ENCODE measurements around the gene GPR150.

The GPR150 gene

DNA sequence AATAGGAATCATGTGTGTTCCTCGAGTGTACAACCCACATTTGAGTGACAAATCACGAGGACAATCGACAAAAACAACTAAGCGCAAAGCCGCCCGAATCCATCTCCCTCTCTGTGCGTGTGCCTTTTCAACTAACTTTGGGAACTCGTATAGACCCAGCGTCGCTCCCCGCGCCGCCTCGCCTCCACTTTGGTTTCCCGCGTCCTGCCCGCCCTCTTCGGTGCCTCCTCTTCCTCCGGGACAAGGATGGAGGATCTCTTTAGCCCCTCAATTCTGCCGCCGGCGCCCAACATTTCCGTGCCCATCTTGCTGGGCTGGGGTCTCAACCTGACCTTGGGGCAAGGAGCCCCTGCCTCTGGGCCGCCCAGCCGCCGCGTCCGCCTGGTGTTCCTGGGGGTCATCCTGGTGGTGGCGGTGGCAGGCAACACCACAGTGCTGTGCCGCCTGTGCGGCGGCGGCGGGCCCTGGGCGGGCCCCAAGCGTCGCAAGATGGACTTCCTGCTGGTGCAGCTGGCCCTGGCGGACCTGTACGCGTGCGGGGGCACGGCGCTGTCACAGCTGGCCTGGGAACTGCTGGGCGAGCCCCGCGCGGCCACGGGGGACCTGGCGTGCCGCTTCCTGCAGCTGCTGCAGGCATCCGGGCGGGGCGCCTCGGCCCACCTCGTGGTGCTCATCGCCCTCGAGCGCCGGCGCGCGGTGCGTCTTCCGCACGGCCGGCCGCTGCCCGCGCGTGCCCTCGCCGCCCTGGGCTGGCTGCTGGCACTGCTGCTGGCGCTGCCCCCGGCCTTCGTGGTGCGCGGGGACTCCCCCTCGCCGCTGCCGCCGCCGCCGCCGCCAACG lies at the start of gene GPR150:
Gene GPR150 (plus strand): TSS at position 58 of the 840 bp plus-strand sequence. CDS start 189 bp downstream, at position 247.
- no peaks in the 10 kb centered on the region for H3K36me3 ChIP-seq (ENCODE audit: insufficient read depth, low read length)
- no peaks in the 10 kb centered on the region for H3K79me2 ChIP-seq (ENCODE audit: insufficient read depth, low read length)
- no peaks in the 10 kb centered on the region for H4K20me1 ChIP-seq (ENCODE audit: insufficient read depth, low read length)
- peak within 1 kb of the TSS; percentile 90 for H3K4me2 ChIP-seq (ENCODE audit: low read length)
- peak within 1 kb of the TSS; percentile 64 for H3K4me3 ChIP-seq (ENCODE audit: low read depth, low read length, poor library complexity, severe bottlenecking)
- H3K9me3 ChIP-seq (ENCODE audit: low read length): no peaks in the 10 kb centered on the region
- H3K9ac ChIP-seq (ENCODE audit: low read length): peak within 1 kb of the TSS; percentile 54; the same call in 1 of the 2 replicates
- H2AFZ ChIP-seq (ENCODE audit: low read length): 0 out of 2 replicates have a peak within 1 kb of the TSS, but pooled peaks have one; percentile 20
- 0 out of 2 replicates have a peak, but pooled peaks cover 2% of the 10 kb centered on the region for H3K27me3 ChIP-seq (ENCODE audit: insufficient read depth, low read length)
- H3K27ac ChIP-seq (ENCODE audit: low read depth, low read length, poor library complexity, severe bottlenecking): no peak within 1 kb of the TSS
- peaks cover 20% of the 10 kb centered on the region for H3K4me1 ChIP-seq (ENCODE audit: insufficient read depth, low read length, severe bottlenecking)
- no peaks in the 10 kb centered on the region for H3K9me2 ChIP-seq (ENCODE audit: low read depth, low read length)
- TF ChIP-seq EZH2 (IDR thresholded peaks at IDR 0.05; ENCODE audit: borderline replicate concordance, low read length): no peak
- TF ChIP-seq, protein P1, sequence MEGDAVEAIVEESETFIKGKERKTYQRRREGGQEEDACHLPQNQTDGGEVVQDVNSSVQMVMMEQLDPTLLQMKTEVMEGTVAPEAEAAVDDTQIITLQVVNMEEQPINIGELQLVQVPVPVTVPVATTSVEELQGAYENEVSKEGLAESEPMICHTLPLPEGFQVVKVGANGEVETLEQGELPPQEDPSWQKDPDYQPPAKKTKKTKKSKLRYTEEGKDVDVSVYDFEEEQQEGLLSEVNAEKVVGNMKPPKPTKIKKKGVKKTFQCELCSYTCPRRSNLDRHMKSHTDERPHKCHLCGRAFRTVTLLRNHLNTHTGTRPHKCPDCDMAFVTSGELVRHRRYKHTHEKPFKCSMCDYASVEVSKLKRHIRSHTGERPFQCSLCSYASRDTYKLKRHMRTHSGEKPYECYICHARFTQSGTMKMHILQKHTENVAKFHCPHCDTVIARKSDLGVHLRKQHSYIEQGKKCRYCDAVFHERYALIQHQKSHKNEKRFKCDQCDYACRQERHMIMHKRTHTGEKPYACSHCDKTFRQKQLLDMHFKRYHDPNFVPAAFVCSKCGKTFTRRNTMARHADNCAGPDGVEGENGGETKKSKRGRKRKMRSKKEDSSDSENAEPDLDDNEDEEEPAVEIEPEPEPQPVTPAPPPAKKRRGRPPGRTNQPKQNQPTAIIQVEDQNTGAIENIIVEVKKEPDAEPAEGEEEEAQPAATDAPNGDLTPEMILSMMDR (IDR thresholded peaks at IDR 0.05; ENCODE audit: low read length): no peak
- peaks cover 4% of the 10 kb centered on the region; the same call in 1 of the 2 replicates for H3F3A ChIP-seq (ENCODE audit: insufficient read depth, low read length)

DNA sequence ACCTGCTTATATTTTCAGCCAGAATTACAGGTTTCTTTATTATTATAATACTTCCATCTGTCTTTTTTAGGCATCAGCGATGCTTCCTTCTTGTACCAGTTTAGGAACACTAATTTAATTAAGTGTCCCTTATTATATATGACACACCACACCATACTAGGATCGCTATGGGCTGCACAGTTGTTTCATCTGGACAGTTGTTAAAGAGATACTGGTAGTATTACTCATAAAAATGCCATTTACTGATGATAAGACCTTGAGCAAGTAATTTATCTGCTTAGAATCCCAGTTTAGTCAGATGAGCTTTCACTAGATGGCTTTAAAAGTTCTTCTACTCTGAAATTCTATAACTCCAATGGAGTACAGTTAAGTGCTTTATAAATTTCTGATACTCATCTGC lies 47.9 kb upstream of the GPR150 start:
- Histone ChIP-seq H3K9ac (ENCODE audit: low read length) (no peak overlapping the region), H3K79me2 (ENCODE audit: insufficient read depth, low read length) (no peaks in the 10 kb centered on the region), H3F3A (ENCODE audit: insufficient read depth, low read length) (no peaks in the 10 kb centered on the region), H3K27ac (ENCODE audit: low read depth, low read length, poor library complexity, severe bottlenecking) (no peak overlapping the region), H3K4me1 (ENCODE audit: insufficient read depth, low read length, severe bottlenecking) (no peaks in the 10 kb centered on the region), H2AFZ (ENCODE audit: low read length) (no peak overlapping the region), H3K27me3 (ENCODE audit: insufficient read depth, low read length) (no peaks in the 10 kb centered on the region), H3K4me3 (ENCODE audit: low read depth, low read length, poor library complexity, severe bottlenecking) (no peak overlapping the region), H3K9me3 (ENCODE audit: low read length) (no peaks in the 10 kb centered on the region), H3K9me2 (ENCODE audit: low read depth, low read length) (no peaks in the 10 kb centered on the region), H3K4me2 (ENCODE audit: low read length) (no peak overlapping the region), H4K20me1 (ENCODE audit: insufficient read depth, low read length) (no peaks in the 10 kb centered on the region), H3K36me3 (ENCODE audit: insufficient read depth, low read length) (no peaks in the 10 kb centered on the region)
- TF ChIP-seq, protein P1 (IDR thresholded peaks at IDR 0.05; ENCODE audit: low read length): no peak
- no peak for TF ChIP-seq EZH2 (IDR thresholded peaks at IDR 0.05; ENCODE audit: borderline replicate concordance, low read length)

DNA sequence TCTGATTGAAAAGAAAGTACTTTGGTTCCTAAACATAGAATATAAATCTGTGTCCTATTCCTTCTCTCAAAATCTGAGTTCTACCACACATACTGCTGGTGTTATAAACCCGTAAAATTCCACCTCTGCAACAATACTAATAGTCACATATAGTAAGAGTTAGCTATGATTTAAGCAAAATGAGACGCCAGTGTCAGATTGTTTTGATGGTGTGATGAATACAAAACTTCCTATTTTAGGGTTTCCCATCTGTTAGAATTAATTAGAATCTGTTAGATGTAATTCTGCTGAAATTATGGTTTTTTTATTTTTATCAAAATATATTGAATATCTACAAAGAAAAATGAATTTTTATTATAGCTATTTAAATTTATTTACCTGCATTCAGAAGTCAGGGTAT lies 38.3 kb upstream of the GPR150 start:
- no peaks in the 10 kb centered on the region for H3K4me1 ChIP-seq (ENCODE audit: insufficient read depth, low read length, severe bottlenecking)

More for the DNA sequence above, 38.3 kb upstream of the GPR150 start:
- no peak for TF ChIP-seq EZH2 (IDR thresholded peaks at IDR 0.05; ENCODE audit: borderline replicate concordance, low read length)
- TF ChIP-seq, protein P1 (IDR thresholded peaks at IDR 0.05; ENCODE audit: low read length): no peak
- peaks cover 2% of the 10 kb centered on the region; the same call in 1 of the 2 replicates for H3K36me3 ChIP-seq (ENCODE audit: insufficient read depth, low read length)
- no peaks in the 10 kb centered on the region for H4K20me1 ChIP-seq (ENCODE audit: insufficient read depth, low read length)
- H3K27me3 ChIP-seq (ENCODE audit: insufficient read depth, low read length): no peaks in the 10 kb centered on the region
- H3K9me2 ChIP-seq (ENCODE audit: low read depth, low read length): no peaks in the 10 kb centered on the region
- no peaks in the 10 kb centered on the region for H3F3A ChIP-seq (ENCODE audit: insufficient read depth, low read length)
- no peaks in the 10 kb centered on the region for H3K9me3 ChIP-seq (ENCODE audit: low read length)
- no peaks in the 10 kb centered on the region for H3K79me2 ChIP-seq (ENCODE audit: insufficient read depth, low read length)
- H2AFZ ChIP-seq (ENCODE audit: low read length): no peak overlapping the region
- H3K4me2 ChIP-seq (ENCODE audit: low read length): no peak overlapping the region
- no peak overlapping the region for H3K4me3 ChIP-seq (ENCODE audit: low read depth, low read length, poor library complexity, severe bottlenecking)
- no peak overlapping the region for H3K9ac ChIP-seq (ENCODE audit: low read length)
- no peak overlapping the region for H3K27ac ChIP-seq (ENCODE audit: low read depth, low read length, poor library complexity, severe bottlenecking)

Data from OCI-LY1 (cell line).